Neural crest cell (in vitro differentiated cells): ENCODE measurements around the gene MUCL3. TPM values are rescaled to one million over a fixed set of nuclear protein-coding genes. Genes with fewer than 3 reads are reported as not detected.
"Not testable (repeated sequence)": the region's sequence is repeated elsewhere in the genome, so short reads cannot be mapped to it uniquely, and the experiment has no call there.

Experiments used
- DNase-seq: peaks from one replicate; pipeline ENCODE4 v3.0.0; 2021; ENCODE audit warnings: low read depth, mixed read lengths, low spot score
- H3K27ac Mint-ChIP-seq: one replicate; pipeline ENCODE4 v1.8.0; 2021; ENCODE audit warnings: mild to moderate bottlenecking, mixed read lengths; ENCODE audit not compliant: unreplicated experiment
- H3K27me3 Mint-ChIP-seq: 2 replicates; pipeline ENCODE4 v1.8.0; 2021; ENCODE audit warnings: low read depth, mild to moderate bottlenecking, mixed read lengths
- H3K36me3 Mint-ChIP-seq: 2 replicates; pipeline ENCODE4 v1.8.0; 2021; ENCODE audit warnings: low read depth, mild to moderate bottlenecking, mixed read lengths
- H3K4me1 Mint-ChIP-seq: 2 replicates; pipeline ENCODE4 v1.8.0; 2021; ENCODE audit warnings: mixed read lengths
- H3K4me3 Mint-ChIP-seq: one replicate; pipeline ENCODE4 v1.8.0; 2021; ENCODE audit warnings: mild to moderate bottlenecking, mixed read lengths
- H3K9me3 Mint-ChIP-seq: 2 replicates; pipeline ENCODE4 v1.8.0; 2021; ENCODE audit warnings: mixed read lengths
- CTCF ChIP-seq: fragments of 200-600 bp; sonication (generic); conservative IDR thresholded peaks from 2 replicates; pipeline ENCODE4 v1.5.0; 2021; ENCODE audit warnings: antibody characterized with exemption, mild to moderate bottlenecking
- total RNA-seq: library from RNA; stranded (reverse); gene quantifications from 2 replicates; pipeline ENCODE4 v1.2.1, GENCODE V29; 2021

The MUCL3 gene
- total RNA-seq, 1 donor from 2014 or later = not detected

GRCh38 chr6:30964075-30964474 lies 23.3 kb downstream of the MUCL3 start:
- H3K27me3 Mint-ChIP-seq = peaks cover 4% of the 10 kb centered on the region
- H3K36me3 Mint-ChIP-seq = no peaks in the 10 kb centered on the region
- H3K4me3 Mint-ChIP-seq = no peak overlapping the region
- no peaks in the 10 kb centered on the region for H3K9me3 Mint-ChIP-seq
- DNase-seq = no peak
- TF ChIP-seq CTCF = no peak
- H3K4me1 Mint-ChIP-seq = no peaks in the 10 kb centered on the region
- no peak overlapping the region for H3K27ac Mint-ChIP-seq

GRCh38 chr6:30965140-30965601 lies 24.4 kb downstream of the MUCL3 start:
- Mint-ChIP-seq H3K4me1 (no peaks in the 10 kb centered on the region), H3K27me3 (peaks cover 4% of the 10 kb centered on the region), H3K36me3 (no peaks in the 10 kb centered on the region), H3K9me3 (no peaks in the 10 kb centered on the region), H3K27ac (no peak overlapping the region), H3K4me3 (no peak overlapping the region)
- no peak for TF ChIP-seq CTCF
- DNase-seq = no peak

GRCh38 chr6:30966154-30966553 lies 25.4 kb downstream of the MUCL3 start:
- H3K4me1 Mint-ChIP-seq = no peaks in the 10 kb centered on the region
- H3K9me3 Mint-ChIP-seq = no peaks in the 10 kb centered on the region
- no peak for TF ChIP-seq CTCF
- H3K27ac Mint-ChIP-seq = no peak overlapping the region
- H3K27me3 Mint-ChIP-seq = peaks cover 4% of the 10 kb centered on the region
- DNase-seq = no peak
- no peaks in the 10 kb centered on the region for H3K36me3 Mint-ChIP-seq
- no peak overlapping the region for H3K4me3 Mint-ChIP-seq

GRCh38 chr6:30969171-30969570 lies 28.4 kb downstream of the MUCL3 start:
- H3K27me3 Mint-ChIP-seq, DNase-seq, H3K36me3 Mint-ChIP-seq, H3K9me3 Mint-ChIP-seq, H3K4me1 Mint-ChIP-seq, H3K4me3 Mint-ChIP-seq, H3K27ac Mint-ChIP-seq: not testable (repeated sequence)

- no peaks in the 10 kb centered on the region for H3K9me3 Mint-ChIP-seq
- H3K4me1 Mint-ChIP-seq = no peaks in the 10 kb centered on the region
- no peaks in the 10 kb centered on the region for H3K36me3 Mint-ChIP-seq
- H3K27ac Mint-ChIP-seq = no peak overlapping the region
- TF ChIP-seq CTCF = no peak
- H3K27me3 Mint-ChIP-seq = peaks cover 4% of the 10 kb centered on the region
- DNase-seq = no peak
- H3K4me3 Mint-ChIP-seq = no peak overlapping the region
These were observed 30.2 kb downstream of the MUCL3 start for GRCh38 chr6:30970946-30971345.

GRCh38 chr6:30972816-30973215 lies 32.0 kb downstream of the MUCL3 start:
- H3K36me3 Mint-ChIP-seq = no peaks in the 10 kb centered on the region
- H3K27me3 Mint-ChIP-seq = peaks cover 7% of the 10 kb centered on the region
- TF ChIP-seq CTCF = no peak
- no peak overlapping the region for H3K27ac Mint-ChIP-seq
- H3K9me3 Mint-ChIP-seq = no peaks in the 10 kb centered on the region
- DNase-seq = no peak
- no peaks in the 10 kb centered on the region for H3K4me1 Mint-ChIP-seq
- no peak overlapping the region for H3K4me3 Mint-ChIP-seq
